A549 (cell line): ENCODE data around the gene FREY1. TPM values are rescaled to one million over a fixed set of nuclear protein-coding genes. Genes with fewer than 3 reads are reported as not detected.

ENCODE experiments used
- ATAC-seq, 2 experiments: fragments of 200-7000 bp in 1 of 2; fragments of >200 bp in 1 of 2; cut with Nextera tagmentation in 1 of 2; cut with Tn5 transposase in 1 of 2; 3 replicates each; pipeline versions ENCODE4 v1.8.0 to v1.9.1; 2018 to 2020; ENCODE audit warnings: mild to moderate bottlenecking in 1 of 2, moderate library complexity in 1 of 2
- CTCF ChIA-PET: fragments of 300-600 bp; sonication (Branson Sonifier 250); formaldehyde crosslinking; extraction: SDS; loops from one replicate; lab custom pipeline; 2021; ENCODE audit warnings: antibody characterized with exemption, inconsistent platforms; lab: Yijun Ruan, JAX
- POLR2A ChIA-PET: fragments of 350-600 bp; formaldehyde crosslinking; extraction: SDS; loops from one replicate; lab custom pipeline; 2021; ENCODE audit warnings: antibody characterized with exemption, inconsistent platforms; lab: Yijun Ruan, JAX
- DNase-seq, 2 experiments: peaks; one replicate each; pipeline versions ENCODE4 v3.0.0 to v3.0.0-alpha.2; 2011 to 2016; ENCODE audit warnings: low read depth in 1 of 2, low spot score in 1 of 2
- FAIRE-seq: peaks from 2 replicates; lab custom pipeline; 2011; peaks lifted over from hg19 to GRCh38; lab: Jason Lieb, UNC
- H3K27ac ChIP-seq, 2 experiments: fragments of >200 bp; sonication (Bioruptor Twin); formaldehyde crosslinking; 3 replicates each; pipeline ENCODE4 v1.5.1; 2016 to 2017
- H3K4me1 ChIP-seq: fragments of >200 bp; sonication (Bioruptor Twin); formaldehyde crosslinking; 3 replicates; pipeline ENCODE4 v1.6.1; 2016
- H3K4me2 ChIP-seq: fragments of >200 bp; sonication (Bioruptor Twin); formaldehyde crosslinking; 3 replicates; pipeline ENCODE4 v1.6.1; 2016
- H3K4me3 ChIP-seq: fragments of >200 bp; sonication (Bioruptor Twin); formaldehyde crosslinking; 3 replicates; pipeline ENCODE4 v1.5.1; 2016
- H3K9me3 ChIP-seq: fragments of >200 bp; sonication (Bioruptor Twin); formaldehyde crosslinking; 3 replicates; pipeline ENCODE4 v1.6.1; 2016
- BHLHE40 ChIP-seq: IDR thresholded peaks from 2 replicates; pipeline ENCODE4 v1.6.1; 2012; ENCODE audit warnings: low read depth, low read length, inconsistent platforms
- CBX8 ChIP-seq: fragments of 200-600 bp; sonication (generic); IDR thresholded peaks from 2 replicates; pipeline ENCODE4 v1.6.1; 2016
- CEBPB ChIP-seq, 2 experiments: fragments of >200 bp in 1 of 2; sonication (Bioruptor Twin) in 1 of 2; formaldehyde crosslinking in 1 of 2; IDR thresholded peaks; 2 replicates each; pipeline ENCODE4 v1.6.1; 2012 to 2016
- CHD2 ChIP-seq: fragments of 150-350 bp; IDR thresholded peaks from 2 replicates; pipeline ENCODE4 v1.6.1; 2014; ENCODE audit warnings: low read length; ENCODE audit not compliant: partially characterized antibody
- CHD4 ChIP-seq: fragments of 200-600 bp; sonication (generic); IDR thresholded peaks from 2 replicates; pipeline ENCODE4 v1.6.1; 2016; ENCODE audit warnings: antibody characterized with exemption, mild to moderate bottlenecking, borderline replicate concordance
- ELK1 ChIP-seq: fragments of 150-350 bp; IDR thresholded peaks from 2 replicates; pipeline ENCODE4 v1.6.1; 2014; ENCODE audit warnings: low read depth, mild to moderate bottlenecking, low read length
- EP300 ChIP-seq, 2 experiments: fragments of >200 bp; sonication (Bioruptor Twin); formaldehyde crosslinking; IDR thresholded peaks; 2 replicates in 1 of 2; 3 replicates in 1 of 2; pipeline ENCODE4 v1.6.1; 2016 to 2017
- ESRRA ChIP-seq: fragments of 150-350 bp; IDR thresholded peaks from 2 replicates; pipeline ENCODE4 v1.6.1; 2014; ENCODE audit warnings: mild to moderate bottlenecking, low read length, borderline replicate concordance
- FOSB ChIP-seq: fragments of 250-450 bp; sonication (Bioruptor Pico); IDR thresholded peaks from 2 replicates; pipeline ENCODE4 v1.5.0; 2020; ENCODE audit warnings: mild to moderate bottlenecking, moderate library complexity
- FOSL2 ChIP-seq, 2 experiments: fragments of 450-650 bp in 1 of 2; fragments of >200 bp in 1 of 2; sonication (Bioruptor Twin) in 1 of 2; formaldehyde crosslinking; IDR thresholded peaks; 2 replicates each; pipeline versions ENCODE4 v1.5.0 to v1.6.1; 2016 to 2020; ENCODE audit warnings: mild to moderate bottlenecking in 1 of 2, moderate library complexity in 1 of 2
- GATA3 ChIP-seq: IDR thresholded peaks from 2 replicates; pipeline ENCODE4 v1.6.1; 2012; ENCODE audit warnings: borderline replicate concordance
- HOXB13 ChIP-seq: fragments of 250-450 bp; sonication (Bioruptor Pico); IDR thresholded peaks from 2 replicates; pipeline ENCODE4 v1.5.0; 2020; ENCODE audit warnings: low read depth, mild to moderate bottlenecking, moderate library complexity
- JUNB ChIP-seq: fragments of >200 bp; sonication (Bioruptor Twin); formaldehyde crosslinking; IDR thresholded peaks from 2 replicates; pipeline ENCODE4 v1.6.1; 2016
- KDM1A ChIP-seq: fragments of 200-600 bp; sonication (generic); IDR thresholded peaks from 2 replicates; pipeline ENCODE4 v1.6.1; 2016; ENCODE audit warnings: low read depth, mild to moderate bottlenecking
- KDM5A ChIP-seq: fragments of 200-600 bp; sonication (generic); IDR thresholded peaks from 2 replicates; pipeline ENCODE4 v1.6.1; 2016; ENCODE audit warnings: antibody characterized with exemption, mild to moderate bottlenecking
- MAX ChIP-seq: IDR thresholded peaks from 2 replicates; pipeline ENCODE4 v1.6.1; 2012
- NR3C1 ChIP-seq: fragments of >200 bp; sonication (Bioruptor Twin); formaldehyde crosslinking; IDR thresholded peaks from 3 replicates; pipeline ENCODE4 v1.6.1; 2017
- RARB ChIP-seq: fragments of 250-450 bp; sonication (Bioruptor Pico); IDR thresholded peaks from 2 replicates; pipeline ENCODE4 v1.8.0; 2021; ENCODE audit warnings: mild to moderate bottlenecking, moderate library complexity
- SMC3 ChIP-seq: fragments of >200 bp; sonication (Bioruptor Twin); formaldehyde crosslinking; IDR thresholded peaks from 3 replicates; pipeline ENCODE4 v1.6.1; 2018; ENCODE audit warnings: inconsistent platforms
- TFCP2L1 ChIP-seq: fragments of 250-450 bp; sonication (Bioruptor Pico); IDR thresholded peaks from 2 replicates; pipeline ENCODE4 v1.5.0; 2021; ENCODE audit warnings: mild to moderate bottlenecking
- ZC3H11A ChIP-seq: fragments of 450-650 bp; IDR thresholded peaks from 2 replicates; pipeline ENCODE4 v1.6.1; 2014; ENCODE audit warnings: antibody characterized with exemption, mild to moderate bottlenecking
- ZFP36 ChIP-seq: fragments of 450-650 bp; IDR thresholded peaks from 2 replicates; pipeline ENCODE4 v1.6.1; 2014; ENCODE audit warnings: borderline replicate concordance; ENCODE audit not compliant: partially characterized antibody
- ZSCAN20 ChIP-seq: fragments of 250-450 bp; sonication (Bioruptor Pico); IDR thresholded peaks from 2 replicates; pipeline ENCODE4 v1.8.0; 2022; ENCODE audit warnings: mild to moderate bottlenecking, moderate library complexity
- WGBS: methylation state at CpG from one replicate; pipeline ENCODE4 v1.1.6; 2017; ENCODE audit errors: missing lambda C conversion rate; 5-methylcytosine and 5-hydroxymethylcytosine counted together
- polyA plus RNA-seq, 4 experiments: library from polyadenylated mRNA; depleted of rRNA in 3 of 4; stranded (reverse); fragments of >200 nt; fragmentation: RNase III in 1 of 4; extraction: RNeasy Plus Mini Kit Qiagen cat#74134 plus additional on column Dnase treatment in 1 of 4; gene quantifications; 2 replicates in 3 of 4; 3 replicates in 1 of 4; pipeline ENCODE4 v1.2.3, GENCODE V29; 2011 to 2017
- TF ChIP-seq, protein P1 (sequence below): IDR thresholded peaks from 2 replicates; pipeline ENCODE4 v1.6.1; 2012
- TF ChIP-seq, protein P2 (sequence below): fragments of >200 bp; sonication (Bioruptor Twin); formaldehyde crosslinking; IDR thresholded peaks from 3 replicates; pipeline ENCODE4 v1.5.1; 2016

The FREY1 gene
- polyA plus RNA-seq, 2 of the 4 experiments (the other 2 are of a cell fraction): 0.17 to 0.21 TPM

- Histone ChIP-seq H3K4me2 (no peak overlapping the region), H3K4me1 (peaks cover 7% of the 10 kb centered on the region), H3K4me3 (no peak overlapping the region), H3K27ac (no peak overlapping the region), H3K9me3 (no peaks in the 10 kb centered on the region)
- ChIA-PET POLR2A (interaction anchor here (0.7 kb wide), 1 partner anchor 15 kb away, joined by 5 read pairs; no protein-coding TSS in a partner anchor), CTCF (interaction anchor here (0.7 to 0.9 kb wide), 4 partner anchors 16 to 1985 kb away, joined by 3 read pairs; no protein-coding TSS in a partner anchor)
- WGBS: 92% methylated on average over 12 of the region's 12 CpGs
- FAIRE-seq (no peak), DNase-seq (no peak), ATAC-seq (no peak)
- TF ChIP-seq ZFP36 (no peak), ESRRA (no peak), GATA3 (no peak), BHLHE40 (no peak), TFCP2L1 (no peak), NR3C1 (no peak), CHD2 (no peak), CHD4 (no peak), SMC3 (no peak), ELK1 (no peak), ZSCAN20 (no peak), FOSL2 (IDR thresholded peaks at IDR 0.05) (no peak), FOSL2 (CRISPR knock-in tag; IDR thresholded peaks at IDR 0.05) (no peak), JUNB (no peak), KDM5A (no peak), ZC3H11A (no peak), KDM1A (no peak), EP300 (IDR thresholded peaks at IDR 0.05) (no peak)
- TF ChIP-seq, protein P1, sequence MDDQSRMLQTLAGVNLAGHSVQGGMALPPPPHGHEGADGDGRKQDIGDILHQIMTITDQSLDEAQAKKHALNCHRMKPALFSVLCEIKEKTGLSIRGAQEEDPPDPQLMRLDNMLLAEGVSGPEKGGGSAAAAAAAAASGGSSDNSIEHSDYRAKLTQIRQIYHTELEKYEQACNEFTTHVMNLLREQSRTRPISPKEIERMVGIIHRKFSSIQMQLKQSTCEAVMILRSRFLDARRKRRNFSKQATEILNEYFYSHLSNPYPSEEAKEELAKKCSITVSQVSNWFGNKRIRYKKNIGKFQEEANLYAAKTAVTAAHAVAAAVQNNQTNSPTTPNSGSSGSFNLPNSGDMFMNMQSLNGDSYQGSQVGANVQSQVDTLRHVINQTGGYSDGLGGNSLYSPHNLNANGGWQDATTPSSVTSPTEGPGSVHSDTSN: no peak
Measured at GRCh38 chr11:45934580-45935318, 27.7 kb upstream of the FREY1 start.

DNA sequence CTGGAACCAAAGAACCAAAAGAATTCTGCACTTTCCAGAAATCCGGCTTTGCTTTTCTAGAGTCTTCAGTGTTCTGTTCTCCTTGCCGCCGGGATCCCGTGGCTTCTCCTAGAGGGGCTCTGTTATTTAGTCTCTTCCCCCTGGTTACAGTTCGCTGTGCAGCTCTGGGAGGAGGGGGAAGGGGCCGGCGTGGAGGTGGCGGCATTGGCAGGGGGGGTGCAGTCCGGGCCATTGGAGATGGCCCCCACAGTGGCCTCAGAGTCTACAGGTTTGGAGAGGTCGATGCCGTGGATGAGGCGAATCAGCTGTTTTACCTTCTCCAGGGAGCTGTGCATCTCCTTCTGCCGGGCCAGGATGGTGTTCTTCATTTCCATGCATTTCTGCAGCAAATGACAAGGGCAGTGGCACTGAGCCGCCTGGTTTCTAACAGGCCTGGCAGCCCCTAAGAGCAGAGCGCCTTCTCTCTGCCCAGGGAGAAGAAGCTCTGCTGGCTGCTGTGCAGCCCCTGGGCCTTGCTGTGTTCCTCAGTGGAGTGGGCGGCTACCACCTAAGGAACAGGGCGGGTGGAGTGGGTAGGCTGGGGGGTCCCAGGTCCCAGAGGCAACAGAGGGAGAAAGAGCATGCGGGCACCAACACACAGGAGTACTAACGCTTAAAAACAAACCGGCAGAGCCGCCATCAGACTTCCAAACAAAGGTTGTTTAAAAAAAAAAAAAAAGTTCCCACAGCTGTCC is 26.9 kb upstream of the FREY1 start:
- no peak overlapping the region for H3K4me3 ChIP-seq
- ATAC-seq (no peak), FAIRE-seq (no peak), DNase-seq (no peak)
- WGBS: 92% methylated on average over 19 of the region's 21 CpGs
- H3K4me1 ChIP-seq: peaks cover 11% of the 10 kb centered on the region
- no peak overlapping the region for H3K4me2 ChIP-seq
- TF ChIP-seq, protein P2, sequence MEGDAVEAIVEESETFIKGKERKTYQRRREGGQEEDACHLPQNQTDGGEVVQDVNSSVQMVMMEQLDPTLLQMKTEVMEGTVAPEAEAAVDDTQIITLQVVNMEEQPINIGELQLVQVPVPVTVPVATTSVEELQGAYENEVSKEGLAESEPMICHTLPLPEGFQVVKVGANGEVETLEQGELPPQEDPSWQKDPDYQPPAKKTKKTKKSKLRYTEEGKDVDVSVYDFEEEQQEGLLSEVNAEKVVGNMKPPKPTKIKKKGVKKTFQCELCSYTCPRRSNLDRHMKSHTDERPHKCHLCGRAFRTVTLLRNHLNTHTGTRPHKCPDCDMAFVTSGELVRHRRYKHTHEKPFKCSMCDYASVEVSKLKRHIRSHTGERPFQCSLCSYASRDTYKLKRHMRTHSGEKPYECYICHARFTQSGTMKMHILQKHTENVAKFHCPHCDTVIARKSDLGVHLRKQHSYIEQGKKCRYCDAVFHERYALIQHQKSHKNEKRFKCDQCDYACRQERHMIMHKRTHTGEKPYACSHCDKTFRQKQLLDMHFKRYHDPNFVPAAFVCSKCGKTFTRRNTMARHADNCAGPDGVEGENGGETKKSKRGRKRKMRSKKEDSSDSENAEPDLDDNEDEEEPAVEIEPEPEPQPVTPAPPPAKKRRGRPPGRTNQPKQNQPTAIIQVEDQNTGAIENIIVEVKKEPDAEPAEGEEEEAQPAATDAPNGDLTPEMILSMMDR: no peak
- TF ChIP-seq RARB (CRISPR knock-in tag) (no peak), EP300 (IDR thresholded peaks at IDR 0.05) (no peak), KDM5A (no peak), JUNB (no peak), HOXB13 (CRISPR knock-in tag) (no peak), FOSB (CRISPR knock-in tag) (no peak), CEBPB (IDR thresholded peaks at IDR 0.05) (no peak), CBX8 (no peak), MAX (no peak), FOSL2 (IDR thresholded peaks at IDR 0.05) (no peak), FOSL2 (CRISPR knock-in tag; IDR thresholded peaks at IDR 0.05) (no peak)
- no peaks in the 10 kb centered on the region for H3K9me3 ChIP-seq
- ChIA-PET CTCF (interaction anchor here (0.9 kb wide), 2 partner anchors 16 to 305 kb away, joined by 3 read pairs; no protein-coding TSS in a partner anchor), POLR2A (no interaction called here)
- no peak overlapping the region for H3K27ac ChIP-seq
